MG63 (cell line): ENCODE results near the gene CIT. TPM values are rescaled to one million over a fixed set of nuclear protein-coding genes. Genes with fewer than 3 reads are reported as not detected.
"Not testable (repeated sequence)": the region's sequence is repeated elsewhere in the genome, so short reads cannot be mapped to it uniquely, and the experiment has no call there.

Source experiments
- DNase-seq: peaks from one replicate; pipeline ENCODE4 v3.0.0-alpha.2; 2020
- H3K27me3 ChIP-seq: fragments of 250-450 bp; sonication (Bioruptor Pico); 2 replicates; pipeline ENCODE4 v1.5.1; 2020; ENCODE audit warnings: mild to moderate bottlenecking, moderate library complexity
- H3K36me3 ChIP-seq: fragments of 250-450 bp; sonication (Bioruptor Pico); 2 replicates; pipeline ENCODE4 v1.5.1; 2020; ENCODE audit warnings: mild to moderate bottlenecking, moderate library complexity
- H3K4me3 ChIP-seq: fragments of 250-450 bp; sonication (Bioruptor Pico); 2 replicates; pipeline ENCODE4 v1.5.1; 2020; ENCODE audit warnings: mild to moderate bottlenecking, moderate library complexity
- H3K9me3 ChIP-seq: fragments of 250-450 bp; sonication (Bioruptor Pico); 2 replicates; pipeline ENCODE4 v1.5.1; 2020; ENCODE audit warnings: mild to moderate bottlenecking, moderate library complexity
- total RNA-seq: library from RNA; depleted of rRNA; stranded (reverse); fragments of >200 nt; shearing (Covaris generic); gene quantifications from 2 replicates; pipeline ENCODE4 v1.2.3, GENCODE V29; 2014; ENCODE audit warnings: low replicate concordance

CIT gene
- total RNA-seq, 1 experiment from 2014 or later = 5.6 TPM

DNA sequence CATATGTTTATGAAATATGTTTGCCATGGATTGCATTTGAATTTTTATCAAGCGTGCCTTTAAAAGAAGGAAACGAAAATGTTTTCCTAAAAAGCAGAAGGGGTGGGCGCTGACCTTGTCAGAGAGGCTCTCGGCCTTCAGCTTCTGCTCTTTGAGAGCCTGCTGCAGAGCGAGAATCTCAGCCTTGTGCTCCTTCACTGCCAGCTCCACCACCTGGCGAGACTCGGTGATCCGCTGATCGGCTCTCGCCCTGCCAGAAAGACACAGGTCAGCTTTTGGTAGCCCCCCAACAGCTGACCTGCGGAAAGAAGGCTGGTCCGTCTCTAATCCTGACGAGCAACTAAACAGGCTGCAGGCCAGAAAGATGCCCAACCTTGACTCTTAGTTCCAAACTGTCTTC lies 146.7 kb downstream of the CIT start:
- DNase-seq = no peak
- no peak overlapping the region for H3K4me3 ChIP-seq
- H3K9me3 ChIP-seq = no peaks in the 10 kb centered on the region
- peaks cover 6% of the 10 kb centered on the region for H3K36me3 ChIP-seq
- H3K27me3 ChIP-seq = no peaks in the 10 kb centered on the region

GRCh38 chr12:119729871-119730270 lies 147.2 kb downstream of the CIT start:
- DNase-seq = no peak
- Histone ChIP-seq H3K9me3 (no peaks in the 10 kb centered on the region), H3K36me3 (peaks cover 5% of the 10 kb centered on the region), H3K4me3 (no peak overlapping the region), H3K27me3 (no peaks in the 10 kb centered on the region)

DNA sequence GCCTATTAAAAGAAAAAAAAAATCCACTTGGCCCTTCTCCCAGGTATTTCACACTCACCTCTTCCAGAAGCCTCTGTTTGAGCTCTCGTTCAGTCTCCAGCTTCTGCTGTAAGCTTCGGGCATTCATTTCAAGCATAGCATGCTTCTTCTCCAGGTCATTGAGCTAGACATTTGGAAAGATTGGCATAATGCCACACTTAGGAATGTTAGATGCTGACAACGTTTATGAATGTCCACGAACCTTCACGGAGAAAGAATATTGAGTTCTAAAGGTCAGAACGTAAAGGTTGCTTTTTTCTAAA lies 148.7 kb downstream of the CIT start:
- Histone ChIP-seq H3K27me3 (no peaks in the 10 kb centered on the region), H3K36me3 (peaks cover 3% of the 10 kb centered on the region; the same call in 1 of the 2 replicates), H3K9me3 (no peaks in the 10 kb centered on the region), H3K4me3 (no peak overlapping the region)
- DNase-seq = no peak

DNA sequence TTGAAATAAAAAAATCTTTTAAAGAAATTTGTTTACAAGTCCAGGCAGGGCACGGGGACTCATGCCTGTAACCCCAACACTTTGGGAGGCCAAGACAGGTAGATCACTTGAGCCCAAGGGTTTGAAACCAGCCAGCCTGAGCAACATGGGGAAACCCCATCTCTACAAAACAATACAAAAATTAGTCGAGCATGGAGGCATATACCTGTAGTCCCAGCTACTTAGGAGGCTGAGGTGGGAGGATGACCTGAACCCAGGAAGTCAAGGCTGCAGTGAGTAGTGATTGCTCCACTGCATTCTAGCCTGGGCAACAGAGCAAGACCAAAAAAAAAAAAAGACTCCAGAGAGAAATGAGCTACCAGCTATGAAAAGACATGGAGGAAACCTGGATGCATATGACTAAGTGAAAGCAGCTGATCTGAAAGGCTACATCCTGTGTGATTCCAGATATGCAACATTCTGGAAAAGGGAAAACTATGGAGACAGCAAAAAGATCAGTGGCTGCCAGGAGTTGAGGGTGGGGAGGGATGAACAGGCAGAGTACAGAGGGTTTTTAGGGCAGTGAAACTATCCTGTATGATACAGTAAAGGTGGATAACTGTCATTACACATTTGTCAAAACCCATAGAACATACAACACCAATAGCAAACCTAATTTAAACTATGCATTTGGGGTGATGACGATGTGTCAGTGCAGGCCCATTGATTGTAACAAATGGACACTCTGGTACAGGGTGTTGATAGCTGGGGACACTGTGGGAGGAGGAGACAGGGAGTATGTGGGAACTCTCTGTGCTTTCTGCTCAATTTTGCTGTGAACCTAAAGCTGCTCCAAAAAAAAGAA lies 149.3 kb downstream of the CIT start:
- no peak overlapping the region for H3K4me3 ChIP-seq
- no peaks in the 10 kb centered on the region for H3K9me3 ChIP-seq
- DNase-seq = no peak
- H3K27me3 ChIP-seq = no peaks in the 10 kb centered on the region
- peaks cover 3% of the 10 kb centered on the region; the same call in 1 of the 2 replicates for H3K36me3 ChIP-seq

- Histone ChIP-seq H3K36me3 (peaks cover 3% of the 10 kb centered on the region; the same call in 1 of the 2 replicates), H3K27me3 (no peaks in the 10 kb centered on the region), H3K9me3 (no peaks in the 10 kb centered on the region), H3K4me3 (no peak overlapping the region)
- peak; percentile 14 for DNase-seq
These were observed 151.6 kb downstream of the CIT start for GRCh38 chr12:119725523-119725922.

DNA sequence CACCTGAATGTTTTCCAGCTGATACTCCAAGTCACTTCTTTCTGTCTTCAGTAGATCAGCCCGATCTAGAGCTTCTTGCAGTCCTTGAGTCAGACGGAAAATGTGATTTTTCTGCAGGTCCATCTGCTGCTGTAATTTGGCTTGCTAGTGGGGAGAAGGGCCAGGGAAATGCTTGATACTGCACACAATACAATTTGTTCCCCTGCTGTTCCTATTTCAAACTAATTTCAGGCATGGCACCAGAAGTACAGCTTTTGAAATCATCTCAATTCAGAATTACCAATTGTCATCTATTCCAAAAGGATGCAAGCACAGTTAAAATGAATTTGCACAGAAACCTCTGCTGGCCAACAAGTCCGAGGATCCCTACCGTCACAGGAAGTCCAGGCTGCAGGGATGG lies 155.8 kb downstream of the CIT start:
- peaks cover 15% of the 10 kb centered on the region for H3K36me3 ChIP-seq
- DNase-seq = no peak
- no peak overlapping the region for H3K4me3 ChIP-seq
- no peaks in the 10 kb centered on the region for H3K27me3 ChIP-seq
- no peaks in the 10 kb centered on the region for H3K9me3 ChIP-seq

DNA sequence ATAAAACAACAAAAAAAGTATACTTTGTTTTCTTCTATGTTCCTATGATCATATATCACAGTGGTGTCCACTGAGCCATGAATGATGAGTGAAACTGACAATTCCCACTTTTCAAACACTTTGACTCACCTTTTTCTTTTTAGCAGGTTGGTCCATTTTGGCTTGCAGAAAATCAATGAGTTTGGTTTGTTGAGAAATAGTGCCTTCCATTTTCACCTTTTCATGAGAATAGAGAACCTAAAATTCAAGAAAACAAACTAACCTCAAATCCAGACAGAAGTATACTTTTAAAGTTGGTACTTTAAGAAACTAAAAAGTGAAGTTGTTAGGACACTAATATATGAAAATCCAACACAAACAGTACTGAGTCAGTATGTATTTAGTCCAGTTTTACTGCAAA lies 156.8 kb downstream of the CIT start:
- H3K36me3 ChIP-seq = peaks cover 19% of the 10 kb centered on the region
- H3K4me3 ChIP-seq = no peak overlapping the region
- no peak for DNase-seq
- no peaks in the 10 kb centered on the region for H3K27me3 ChIP-seq
- H3K9me3 ChIP-seq = no peaks in the 10 kb centered on the region

- H3K36me3 ChIP-seq = peaks cover 34% of the 10 kb centered on the region
- H3K9me3 ChIP-seq = no peaks in the 10 kb centered on the region
- no peak overlapping the region for H3K4me3 ChIP-seq
- no peak for DNase-seq
- H3K27me3 ChIP-seq = no peaks in the 10 kb centered on the region
These were observed 159.0 kb downstream of the CIT start for GRCh38 chr12:119718141-119718540.

DNA sequence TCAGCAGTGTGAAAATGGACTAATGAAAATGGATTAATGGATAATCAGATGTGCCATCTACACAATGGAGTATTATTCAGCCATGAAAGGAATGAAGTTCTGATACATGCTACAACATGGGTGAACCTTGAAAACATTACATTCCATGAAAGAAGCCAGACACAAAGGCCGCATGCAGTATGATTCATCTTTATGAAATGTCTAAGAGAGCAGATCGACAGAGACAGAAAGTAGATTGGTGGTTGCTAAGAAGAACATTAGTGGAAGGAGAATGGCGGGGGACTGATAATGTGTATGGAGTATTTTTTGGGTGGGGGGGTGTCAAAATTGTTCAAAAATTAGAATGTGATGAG lies 161.9 kb downstream of the CIT start:
- Histone ChIP-seq H3K36me3 (peaks cover 46% of the 10 kb centered on the region), H3K27me3 (no peaks in the 10 kb centered on the region), H3K4me3 (no peak overlapping the region), H3K9me3 (no peaks in the 10 kb centered on the region)
- no peak for DNase-seq

DNA sequence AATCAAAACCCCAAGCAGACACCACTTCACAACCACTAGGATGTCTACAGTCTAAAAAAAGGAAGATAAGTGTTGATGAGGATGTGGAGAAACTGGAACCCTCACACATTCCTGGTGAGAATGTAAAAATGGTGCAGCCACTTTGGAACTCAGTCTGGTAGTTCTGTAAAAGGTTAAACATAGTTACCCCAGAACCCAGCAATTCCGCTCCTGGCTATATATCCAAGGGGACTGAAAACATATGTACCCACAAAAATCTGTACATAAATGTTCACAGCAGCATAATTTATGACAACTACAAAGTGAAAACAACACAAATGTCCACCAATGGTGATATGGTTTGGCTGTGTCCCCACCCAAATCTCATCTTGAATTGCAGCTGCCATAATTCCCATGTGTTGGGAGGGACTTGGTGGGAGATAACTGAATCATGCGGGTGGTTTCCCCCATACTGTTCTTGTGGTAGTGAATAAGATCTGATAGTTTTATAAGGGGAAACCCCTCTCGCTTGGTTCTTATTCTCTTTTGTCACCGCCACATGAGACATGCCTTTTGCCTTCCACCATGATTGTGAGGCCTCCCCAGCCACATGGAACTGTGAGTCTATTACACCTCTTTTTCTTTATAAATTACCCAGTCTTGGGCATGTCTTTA lies 162.4 kb downstream of the CIT start:
- H3K27me3 ChIP-seq = no peaks in the 10 kb centered on the region
- H3K36me3 ChIP-seq = peaks cover 49% of the 10 kb centered on the region
- no peaks in the 10 kb centered on the region for H3K9me3 ChIP-seq
- no peak overlapping the region for H3K4me3 ChIP-seq
- DNase-seq = no peak

DNA sequence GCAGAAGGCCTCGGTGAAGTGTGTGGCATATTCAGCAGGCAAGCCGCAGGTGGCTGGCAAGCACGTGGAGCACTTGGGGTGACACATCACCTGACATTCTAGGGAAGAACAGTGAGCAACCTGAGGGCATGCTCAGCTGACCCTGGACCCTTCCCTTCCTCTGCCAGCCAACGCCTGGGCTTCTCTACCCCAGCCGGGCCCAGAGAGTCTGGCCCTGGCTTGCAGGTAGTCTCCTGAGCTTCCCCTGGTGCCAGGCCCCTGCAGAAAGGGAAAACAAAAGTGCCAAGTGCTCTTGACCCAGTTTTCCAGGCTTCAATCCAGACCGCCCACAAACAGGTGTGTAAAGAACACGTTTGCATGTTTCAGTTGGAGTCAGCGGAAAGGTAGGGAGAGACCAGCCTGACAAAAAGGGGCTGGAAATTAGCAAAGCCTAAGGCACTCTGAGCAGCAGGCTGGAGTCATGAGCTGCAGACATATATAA lies 163.5 kb downstream of the CIT start:
- no peak overlapping the region for H3K4me3 ChIP-seq
- DNase-seq = no peak
- no peaks in the 10 kb centered on the region for H3K9me3 ChIP-seq
- H3K36me3 ChIP-seq = peaks cover 50% of the 10 kb centered on the region
- H3K27me3 ChIP-seq = no peaks in the 10 kb centered on the region

DNA sequence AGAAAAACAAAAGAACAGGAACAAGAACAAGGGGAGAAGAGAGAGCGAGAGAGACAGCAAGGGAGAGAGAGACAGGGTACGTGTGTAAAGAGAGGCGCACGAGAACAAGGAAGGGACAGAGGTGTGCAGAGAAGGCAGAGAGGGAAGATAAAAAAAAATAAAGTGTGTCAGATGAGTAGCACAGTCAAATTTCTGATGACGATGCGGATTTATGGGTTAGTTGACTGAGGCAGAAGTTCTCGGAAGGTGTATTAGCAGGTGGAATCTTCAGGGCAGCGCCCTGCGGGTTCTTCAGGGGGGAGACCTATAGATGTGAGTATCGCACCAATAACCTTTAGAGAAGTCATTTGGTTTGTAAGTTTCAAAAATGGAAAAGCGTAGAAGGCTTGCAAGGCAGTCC lies 164.4 kb downstream of the CIT start:
- Histone ChIP-seq H3K4me3 (no peak overlapping the region), H3K9me3 (no peaks in the 10 kb centered on the region), H3K27me3 (no peaks in the 10 kb centered on the region), H3K36me3 (peaks cover 43% of the 10 kb centered on the region)
- DNase-seq = no peak

- Histone ChIP-seq H3K4me3 (no peak overlapping the region), H3K27me3 (no peaks in the 10 kb centered on the region), H3K9me3 (no peaks in the 10 kb centered on the region), H3K36me3 (peaks cover 45% of the 10 kb centered on the region)
- no peak for DNase-seq
These were observed 165.4 kb downstream of the CIT start for GRCh38 chr12:119711693-119712092.

GRCh38 chr12:119710965-119711551 lies 166.1 kb downstream of the CIT start:
- no peak overlapping the region for H3K4me3 ChIP-seq
- H3K27me3 ChIP-seq = no peaks in the 10 kb centered on the region
- DNase-seq = no peak
- H3K9me3 ChIP-seq = no peaks in the 10 kb centered on the region
- peaks cover 49% of the 10 kb centered on the region for H3K36me3 ChIP-seq

GRCh38 chr12:119710374-119710964 lies 166.7 kb downstream of the CIT start:
- Histone ChIP-seq H3K27me3 (no peaks in the 10 kb centered on the region), H3K4me3 (no peak overlapping the region), H3K36me3 (peaks cover 45% of the 10 kb centered on the region), H3K9me3 (no peaks in the 10 kb centered on the region)
- DNase-seq = no peak

DNA sequence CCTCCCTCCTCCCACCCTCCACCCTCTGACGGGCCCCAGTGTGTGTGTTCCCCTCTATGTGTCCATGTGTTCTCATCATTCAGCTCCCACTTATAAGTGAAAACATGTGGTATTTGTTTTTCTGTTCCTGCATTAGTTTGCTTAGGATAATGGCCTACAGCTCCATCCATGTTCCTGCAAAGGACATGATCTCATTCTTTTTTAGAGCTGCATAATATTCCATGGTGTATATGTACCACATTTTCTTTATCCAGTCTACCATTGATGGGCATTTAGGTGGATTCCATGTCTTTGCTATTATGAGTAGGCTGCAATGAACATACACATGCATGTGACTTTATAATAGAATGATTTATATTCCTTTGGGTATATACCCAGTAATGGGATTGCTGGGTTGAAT lies 170.7 kb downstream of the CIT start:
- H3K4me3 ChIP-seq, DNase-seq, H3K27me3 ChIP-seq, H3K9me3 ChIP-seq: not testable (repeated sequence)
- peaks cover 29% of the 10 kb centered on the region for H3K36me3 ChIP-seq

DNA sequence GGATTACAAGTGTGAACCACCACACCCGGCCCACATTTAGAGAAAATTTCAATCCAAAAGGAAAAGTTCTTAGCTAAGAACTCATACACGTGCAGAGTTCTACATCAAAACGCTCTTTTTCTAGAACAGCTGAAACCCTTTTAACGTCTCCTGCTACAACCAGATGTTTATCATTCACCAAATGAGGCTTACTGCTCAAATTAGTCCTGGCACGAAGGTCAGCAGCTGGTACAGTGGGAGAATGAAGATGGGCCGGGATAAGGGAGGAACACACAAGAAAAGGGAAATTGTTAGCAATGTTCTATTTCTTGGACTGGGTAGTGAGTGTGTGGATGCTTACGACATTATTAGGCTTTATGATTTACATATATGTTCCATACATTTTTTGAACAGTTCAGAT lies 171.9 kb downstream of the CIT start:
- Histone ChIP-seq H3K9me3 (no peaks in the 10 kb centered on the region), H3K4me3 (no peak overlapping the region), H3K27me3 (no peaks in the 10 kb centered on the region), H3K36me3 (peaks cover 31% of the 10 kb centered on the region)
- no peak for DNase-seq
